Loucy (cell line): ENCODE measurements around the gene NPPC.
"Not testable (repeated sequence)": the region's sequence is repeated elsewhere in the genome, so short reads cannot be mapped to it uniquely, and the experiment has no call there.

Experiments used
- H2AFZ ChIP-seq: fragments of 200-600 bp; sonication (generic); 2 replicates; pipeline ENCODE4 v1.6.0; 2016; ENCODE audit warnings: antibody characterized with exemption, mild to moderate bottlenecking, low read length, moderate library complexity
- H3F3A ChIP-seq: fragments of 200-600 bp; 2 replicates; pipeline ENCODE4 v1.6.0; 2016; ENCODE audit warnings: antibody characterized with exemption, low read depth, mild to moderate bottlenecking
- H3K27me3 ChIP-seq: fragments of 200-600 bp; sonication (generic); 2 replicates; pipeline ENCODE4 v1.6.1; 2014; ENCODE audit warnings: low read length, mild to moderate bottlenecking; ENCODE audit not compliant: insufficient read depth, poor library complexity, severe bottlenecking
- H3K36me3 ChIP-seq: fragments of 200-600 bp; sonication (generic); 2 replicates; pipeline ENCODE4 v1.6.1; 2016; ENCODE audit warnings: low read length; ENCODE audit not compliant: insufficient read depth
- H3K4me1 ChIP-seq: fragments of 200-600 bp; sonication (generic); 2 replicates; pipeline ENCODE4 v1.5.1; 2014; ENCODE audit warnings: low read length, mild to moderate bottlenecking; ENCODE audit not compliant: insufficient read depth, poor library complexity, severe bottlenecking
- H3K4me2 ChIP-seq: fragments of 200-600 bp; sonication (generic); 2 replicates; pipeline ENCODE4 v1.6.0; 2014; ENCODE audit warnings: antibody characterized with exemption, low read length, low read depth, mild to moderate bottlenecking; ENCODE audit not compliant: poor library complexity, severe bottlenecking
- H3K4me3 ChIP-seq: fragments of 200-600 bp; sonication (generic); 2 replicates; pipeline ENCODE4 v1.5.1; 2014; ENCODE audit warnings: low read length, mild to moderate bottlenecking, mixed read lengths; ENCODE audit not compliant: poor library complexity, severe bottlenecking
- H3K79me2 ChIP-seq: fragments of 200-600 bp; sonication (generic); 2 replicates; pipeline ENCODE4 v1.6.1; 2014; ENCODE audit warnings: low read length; ENCODE audit not compliant: insufficient read depth
- H3K9ac ChIP-seq: fragments of 200-600 bp; sonication (generic); 2 replicates; pipeline ENCODE4 v1.6.0; 2014; ENCODE audit warnings: mild to moderate bottlenecking, low read depth, low read length, moderate library complexity; ENCODE audit not compliant: poor library complexity, severe bottlenecking
- H3K9me2 ChIP-seq: fragments of 200-600 bp; sonication (generic); replicated peaks from 2 replicates; pipeline ENCODE4 v1.6.1; 2016; ENCODE audit warnings: low read depth, low read length, mixed read lengths
- H3K9me3 ChIP-seq: fragments of 200-600 bp; sonication (generic); 2 replicates; pipeline ENCODE4 v1.6.1; 2014; ENCODE audit warnings: mild to moderate bottlenecking, antibody characterized with exemption, low read length, low read depth; ENCODE audit not compliant: insufficient read depth
- H4K20me1 ChIP-seq: fragments of 200-600 bp; sonication (generic); 2 replicates; pipeline ENCODE4 v1.6.0; 2014; ENCODE audit warnings: antibody characterized with exemption, low read length, mild to moderate bottlenecking; ENCODE audit not compliant: insufficient read depth, poor library complexity, severe bottlenecking
- CTCF ChIP-seq: fragments of 200-600 bp; sonication (generic); conservative IDR thresholded peaks from 2 replicates; pipeline ENCODE4 v1.5.1; 2014; ENCODE audit warnings: mild to moderate bottlenecking, antibody characterized with exemption, low read length
- EZH2phosphoT487 ChIP-seq: fragments of 200-600 bp; IDR thresholded peaks from 2 replicates; pipeline ENCODE4 v1.6.1; 2018; ENCODE audit warnings: antibody characterized with exemption, mild to moderate bottlenecking, moderate library complexity, borderline replicate concordance

Gene NPPC

DNA sequence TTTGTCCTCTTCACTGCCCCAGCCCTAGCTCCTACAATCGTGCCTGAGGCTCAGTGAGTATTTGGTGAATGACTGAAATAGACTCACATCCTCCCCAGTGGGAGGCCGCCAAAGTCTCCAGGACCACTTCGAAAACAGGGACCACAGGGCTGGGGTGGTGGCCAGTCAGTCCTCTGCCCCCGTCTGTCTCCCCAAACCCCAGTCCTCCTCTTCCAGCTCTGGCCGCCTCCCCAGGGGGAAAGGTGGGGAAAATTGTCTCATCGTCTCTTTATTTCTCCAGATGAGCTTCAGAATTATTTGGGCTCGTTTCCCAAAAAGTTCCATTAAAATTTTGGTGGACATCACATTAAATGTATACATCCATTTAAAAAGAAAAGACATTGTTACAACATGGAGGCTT, 43.5 kb downstream of the NPPC start:
- Histone ChIP-seq H4K20me1 (no peaks in the 10 kb centered on the region), H3K4me3 (no peak overlapping the region), H3K9me3 (no peaks in the 10 kb centered on the region; the same call in 1 of the 2 replicates), H3K9ac (no peak overlapping the region), H3F3A (no peaks in the 10 kb centered on the region), H3K4me1 (no peaks in the 10 kb centered on the region), H3K79me2 (no peaks in the 10 kb centered on the region), H3K9me2 (no peaks in the 10 kb centered on the region), H3K27me3 (no peaks in the 10 kb centered on the region), H3K4me2 (no peak overlapping the region), H2AFZ (no peak overlapping the region), H3K36me3 (no peaks in the 10 kb centered on the region)
- TF ChIP-seq CTCF, result no peak
- no peak for TF ChIP-seq EZH2phosphoT487

DNA sequence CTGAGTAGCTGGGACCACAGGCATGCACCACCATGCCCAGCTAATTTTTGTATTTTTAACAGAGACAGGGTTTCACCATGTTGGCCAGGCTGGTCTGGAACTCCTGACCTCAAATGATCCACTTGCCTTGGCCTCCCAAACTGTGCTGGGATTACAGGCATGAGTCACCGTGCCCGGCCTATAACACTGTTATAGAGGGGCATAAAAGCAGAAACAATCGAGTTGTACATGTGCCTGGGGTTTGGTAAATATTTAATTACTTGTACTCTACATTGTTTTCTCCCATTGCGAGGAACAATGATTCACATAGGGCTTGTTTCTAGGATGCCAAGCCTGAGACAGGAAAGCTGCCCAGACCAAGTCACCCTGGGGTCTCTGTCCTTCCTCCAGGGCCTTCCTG, 45.8 kb downstream of the NPPC start:
- H2AFZ ChIP-seq, H3K9ac ChIP-seq, H3F3A ChIP-seq, H3K4me1 ChIP-seq, H4K20me1 ChIP-seq, H3K27me3 ChIP-seq, H3K36me3 ChIP-seq, H3K9me3 ChIP-seq, H3K79me2 ChIP-seq, H3K9me2 ChIP-seq, H3K4me2 ChIP-seq, H3K4me3 ChIP-seq: not testable (repeated sequence)

DNA sequence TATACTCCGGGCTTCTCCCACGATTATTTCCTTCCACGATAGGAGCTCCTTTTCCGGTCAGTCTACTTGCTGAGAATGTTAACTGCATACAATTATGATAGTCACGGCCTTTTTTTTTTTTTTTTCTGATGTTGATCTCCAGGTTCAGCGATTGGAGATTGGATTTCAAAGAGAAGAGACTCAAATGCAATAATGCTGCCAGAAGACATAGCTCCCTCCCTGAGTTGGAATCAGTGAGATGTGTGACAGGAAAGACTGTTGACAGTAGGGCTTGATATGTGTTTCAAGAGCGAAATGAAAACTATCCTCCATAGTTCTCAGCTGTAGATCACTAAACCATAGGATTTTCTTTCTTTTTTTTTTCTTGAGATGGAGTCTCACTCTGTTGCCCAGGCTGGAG, 47.0 kb downstream of the NPPC start:
- TF ChIP-seq EZH2phosphoT487 (no peak), CTCF (no peak)

DNA sequence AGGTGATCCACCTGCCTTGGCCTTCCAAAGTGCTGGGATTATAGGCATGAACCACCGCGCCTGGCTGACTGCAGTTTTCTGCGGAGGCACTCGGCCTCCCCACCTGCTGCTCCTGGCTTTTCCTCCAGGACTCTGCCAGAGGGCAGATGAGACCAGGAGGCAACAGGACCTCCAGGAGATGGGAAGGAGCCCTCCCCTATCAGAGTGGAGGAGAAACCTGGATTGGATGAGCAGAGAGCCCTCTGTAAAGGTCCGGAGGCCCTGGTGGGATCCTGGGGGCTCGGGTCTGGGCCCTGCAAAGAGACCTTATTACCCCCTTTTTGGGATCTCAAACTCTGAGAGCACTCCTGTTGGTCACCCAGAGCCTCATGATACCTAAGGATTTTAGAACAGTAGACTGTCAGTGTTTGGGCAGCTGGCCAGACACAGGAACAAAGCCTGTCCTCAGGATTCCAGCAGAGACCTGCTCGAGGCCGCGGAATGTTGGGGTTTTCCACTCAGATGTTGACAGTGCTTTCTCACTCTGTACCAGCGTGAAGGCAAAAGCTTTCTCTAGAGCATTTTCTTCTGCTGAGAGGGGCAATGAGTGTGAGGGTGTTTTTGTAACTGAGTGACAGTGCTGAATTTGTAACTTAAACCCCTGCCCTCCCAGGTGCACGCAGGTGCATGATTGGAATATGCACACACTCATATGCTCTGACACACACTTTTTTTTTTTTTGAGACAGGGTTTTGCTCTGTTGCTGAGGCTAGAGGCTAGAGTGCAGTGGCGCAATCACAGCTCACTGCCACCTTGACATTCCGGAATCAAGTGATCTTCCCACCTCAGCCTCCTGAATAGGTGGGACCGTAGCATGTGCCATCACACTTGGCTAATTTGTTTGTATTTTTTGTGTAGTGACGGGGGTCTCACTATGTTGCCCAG, 48.4 kb downstream of the NPPC start:
- Histone ChIP-seq H2AFZ (no peak overlapping the region), H3K4me1 (no peaks in the 10 kb centered on the region), H3K79me2 (no peaks in the 10 kb centered on the region), H3K9ac (no peak overlapping the region), H4K20me1 (no peaks in the 10 kb centered on the region), H3K27me3 (no peaks in the 10 kb centered on the region), H3K9me3 (no peaks in the 10 kb centered on the region), H3K36me3 (no peaks in the 10 kb centered on the region), H3F3A (no peaks in the 10 kb centered on the region), H3K4me3 (no peak overlapping the region), H3K4me2 (no peak overlapping the region), H3K9me2 (no peaks in the 10 kb centered on the region)
- TF ChIP-seq EZH2phosphoT487 (no peak), CTCF (no peak)

More for the DNA sequence above, 47.0 kb downstream of the NPPC start:
- Histone ChIP-seq H3K4me2 (no peak overlapping the region), H2AFZ (no peak overlapping the region), H3K9me3 (no peaks in the 10 kb centered on the region), H3K79me2 (no peaks in the 10 kb centered on the region), H4K20me1 (no peaks in the 10 kb centered on the region), H3K9me2 (no peaks in the 10 kb centered on the region), H3F3A (no peaks in the 10 kb centered on the region), H3K36me3 (no peaks in the 10 kb centered on the region), H3K4me1 (no peaks in the 10 kb centered on the region), H3K27me3 (no peaks in the 10 kb centered on the region), H3K4me3 (no peak overlapping the region), H3K9ac (no peak overlapping the region)
